H1 (cell line): Measurements from ENCODE around the gene MIDN.

Source experiments
- CEBPB ChIP-seq: IDR thresholded peaks from 2 replicates; pipeline ENCODE4 v1.6.1; 2012; ENCODE audit warnings: low read depth, low read length
- CREB1 ChIP-seq: IDR thresholded peaks from 2 replicates; pipeline ENCODE4 v1.6.1; 2012; ENCODE audit warnings: inconsistent platforms
- CTCF ChIP-seq, 3 experiments: IDR thresholded peaks; 1 replicate in 2 of 3; 2 replicates in 1 of 3; pipeline versions ENCODE4 v1.5.1 to v1.6.1; 2011; ENCODE audit warnings: low read length in 3 of 3, mild to moderate bottlenecking in 3 of 3, inconsistent platforms in 2 of 3, low read depth in 1 of 3, moderate library complexity in 1 of 3; ENCODE audit not compliant: insufficient read depth in 1 of 3; ENCODE audit errors: control extremely low read depth in 1 of 3
- KDM5A ChIP-seq: fragments of 200-600 bp; IDR thresholded peaks from 2 replicates; pipeline ENCODE4 v1.7.1; 2012; ENCODE audit warnings: mild to moderate bottlenecking, low read length, inconsistent platforms, mixed read lengths
- POLR2A ChIP-seq, 2 experiments: IDR thresholded peaks; 1 replicate in 1 of 2; 2 replicates in 1 of 2; pipeline ENCODE4 v1.6.1; 2011; ENCODE audit warnings: low read depth in 2 of 2, low read length in 2 of 2, mild to moderate bottlenecking in 2 of 2; ENCODE audit errors: control extremely low read depth in 1 of 2
- SIX5 ChIP-seq: IDR thresholded peaks from 2 replicates; pipeline ENCODE4 v1.6.1; 2011; ENCODE audit warnings: mild to moderate bottlenecking, low read depth, low read length
- TAF1 ChIP-seq: IDR thresholded peaks from 2 replicates; pipeline ENCODE4 v1.6.1; 2011; ENCODE audit warnings: mild to moderate bottlenecking, low read depth, low read length
- ZNF274 ChIP-seq: IDR thresholded peaks from 2 replicates; pipeline ENCODE4 v1.7.0; 2012; ENCODE audit warnings: low read length, borderline replicate concordance; ENCODE audit errors: extremely low read depth

GRCh38 chr19:1295169-1296012 lies 47.0 kb downstream of the MIDN start:
- no peak for TF ChIP-seq CEBPB
- TF ChIP-seq CREB1: no peak
- no peak for TF ChIP-seq ZNF274
- TF ChIP-seq TAF1: no peak
- no peak for TF ChIP-seq SIX5
- TF ChIP-seq CTCF (IDR thresholded peaks at IDR 0.05; ENCODE audit: control extremely low read depth in 1 of 3, insufficient read depth in 1 of 3, low read depth in 1 of 3, low read length in 3 of 3): no peak
- TF ChIP-seq POLR2A (IDR thresholded peaks at IDR 0.05; ENCODE audit: control extremely low read depth in 1 of 2, low read depth in 2 of 2, low read length in 2 of 2): no peak
- TF ChIP-seq KDM5A: no peak
